ENCODE data around the gene BUD13.
"Not testable (repeated sequence)": the region's sequence is repeated elsewhere in the genome, so short reads cannot be mapped to it uniquely, and the experiment has no call there.

Gene BUD13

DNA sequence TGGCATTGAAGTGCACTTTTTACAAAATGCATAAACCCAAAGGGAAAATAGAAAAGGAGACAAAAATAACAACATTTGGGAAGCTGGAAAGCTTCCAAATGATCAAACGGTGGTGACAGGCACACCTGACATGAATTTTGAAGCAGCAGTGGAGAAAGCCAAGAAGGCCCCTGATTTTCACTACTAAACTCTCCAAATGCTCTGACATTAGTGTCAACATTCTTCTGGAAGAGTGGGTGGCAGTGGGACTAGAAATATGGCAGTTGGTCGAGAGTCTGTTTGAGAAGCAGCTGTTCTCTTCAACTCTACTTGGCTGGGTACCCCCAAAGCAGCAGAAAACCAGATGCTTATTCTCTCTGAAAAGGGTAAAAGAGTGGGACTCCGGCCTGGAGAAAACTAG is 31.2 kb upstream of the BUD13 start:
- no peak overlapping the region for H3K4me3 ChIP-seq (replicated peaks in 1 of 2; ENCODE audit: low read depth in 2 of 2, low read length in 2 of 2)
- TF ChIP-seq CTCF (IDR thresholded peaks at IDR 0.05; ENCODE audit: low read depth, low read length), result no peak
- DNase-seq (ENCODE audit: low read depth in 2 of 2), result no peak

DNA sequence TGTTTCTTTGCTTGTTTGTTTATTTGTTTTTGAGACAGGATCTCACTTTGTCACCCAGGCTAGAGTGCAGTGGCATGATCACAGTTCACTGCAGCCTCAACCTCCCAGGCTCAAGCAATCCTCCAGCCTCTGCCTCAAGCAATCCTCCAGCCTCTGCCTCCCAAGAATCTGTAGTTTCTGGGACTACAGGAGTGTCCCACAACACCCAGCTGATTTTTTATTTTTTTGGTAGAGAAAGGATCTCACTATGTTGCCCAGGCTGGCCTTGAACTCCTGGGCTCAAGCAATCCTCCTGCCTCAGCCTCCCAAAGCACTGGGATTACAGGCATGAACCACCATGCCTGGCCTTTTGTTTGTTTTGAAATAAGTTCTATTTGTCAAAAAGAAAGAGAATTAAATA is 28.9 kb upstream of the BUD13 start:
- not testable (repeated sequence) for DNase-seq (ENCODE audit: low read depth in 2 of 2); H3K4me3 ChIP-seq (replicated peaks in 1 of 2; ENCODE audit: low read depth in 2 of 2, low read length in 2 of 2)

DNA sequence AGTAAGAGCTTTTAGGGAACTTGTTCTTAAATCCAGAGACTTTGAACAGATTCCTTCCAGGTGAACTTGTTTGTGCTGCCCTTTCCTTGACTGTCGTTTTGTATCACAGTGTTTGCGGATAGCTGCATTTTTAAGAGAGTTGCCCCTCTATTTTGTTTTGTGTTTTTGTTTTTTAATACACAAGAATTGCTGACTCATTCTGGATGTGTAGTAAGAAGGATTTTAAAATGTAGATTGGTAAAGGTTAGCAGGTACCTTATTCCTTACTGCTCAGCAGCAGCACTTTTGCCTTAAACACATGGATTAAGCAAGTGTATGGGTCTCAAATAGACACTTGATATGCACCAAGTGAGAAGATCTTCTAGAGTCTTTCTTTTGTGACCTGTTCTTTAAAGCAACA is 27.8 kb upstream of the BUD13 start:
- no peak for DNase-seq (ENCODE audit: low read depth in 2 of 2)
- no peak for TF ChIP-seq CTCF (IDR thresholded peaks at IDR 0.05; ENCODE audit: low read depth, low read length)
- no peak overlapping the region for H3K4me3 ChIP-seq (replicated peaks in 1 of 2; ENCODE audit: low read depth in 2 of 2, low read length in 2 of 2)

DNA sequence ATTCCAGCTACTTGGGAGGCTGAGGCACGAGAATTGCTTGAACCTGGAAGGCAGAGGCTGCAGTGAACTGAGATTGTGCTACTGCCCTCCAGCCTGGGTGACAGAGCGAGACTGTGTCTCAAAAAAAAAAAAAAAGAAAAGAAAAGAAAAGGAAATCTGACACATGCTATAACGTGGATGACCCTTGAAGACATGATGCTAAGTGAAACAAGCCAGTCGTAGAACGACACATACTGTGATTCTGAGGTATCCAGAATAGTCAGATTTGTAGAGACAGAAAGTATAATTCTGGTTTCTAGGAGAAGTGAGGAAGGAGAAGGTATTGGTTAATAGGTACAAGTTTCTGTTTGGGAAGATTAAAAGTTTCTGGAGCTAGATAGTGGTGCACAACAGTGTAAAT is 25.6 kb upstream of the BUD13 start:
- TF ChIP-seq CTCF (IDR thresholded peaks at IDR 0.05; ENCODE audit: low read depth, low read length), result no peak
- no peak for DNase-seq (ENCODE audit: low read depth in 2 of 2)

GRCh38 chr11:116797816-116798215 is 25.0 kb upstream of the BUD13 start:
- no peak overlapping the region for H3K4me3 ChIP-seq (replicated peaks in 1 of 2; ENCODE audit: low read depth in 2 of 2, low read length in 2 of 2)
- TF ChIP-seq CTCF (IDR thresholded peaks at IDR 0.05; ENCODE audit: low read depth, low read length), result no peak
- no peak for DNase-seq (ENCODE audit: low read depth in 2 of 2)

More for the DNA sequence above, 25.6 kb upstream of the BUD13 start:
- no peak overlapping the region for H3K4me3 ChIP-seq (replicated peaks in 1 of 2; ENCODE audit: low read depth in 2 of 2, low read length in 2 of 2)

DNA sequence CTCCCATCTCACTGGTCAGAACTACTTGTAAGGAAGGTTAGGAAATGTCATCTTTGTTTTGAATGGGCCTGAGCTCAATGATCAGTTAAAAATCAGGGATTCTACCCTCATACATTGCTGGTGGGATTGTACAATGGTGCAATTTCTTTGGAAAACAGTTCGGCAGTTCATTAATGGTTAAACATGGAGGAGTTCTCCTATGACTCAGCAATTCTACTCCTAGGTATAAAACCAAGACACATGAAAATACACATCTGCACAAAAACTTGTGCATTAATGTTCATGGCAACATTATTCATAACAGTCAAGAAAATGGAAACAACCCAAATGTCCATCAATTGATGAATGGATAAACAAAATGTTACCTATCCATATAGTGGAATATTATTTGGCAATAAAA is 23.8 kb upstream of the BUD13 start:
- TF ChIP-seq CTCF (IDR thresholded peaks at IDR 0.05; ENCODE audit: low read depth, low read length), result no peak
- H3K4me3 ChIP-seq (replicated peaks in 1 of 2; ENCODE audit: low read depth in 2 of 2, low read length in 2 of 2), result no peak overlapping the region
- DNase-seq (ENCODE audit: low read depth in 2 of 2), result no peak

GRCh38 chr11:116794851-116795250 is 22.1 kb upstream of the BUD13 start:
- no peak for TF ChIP-seq CTCF (IDR thresholded peaks at IDR 0.05; ENCODE audit: low read depth, low read length)

More at GRCh38 chr11:116794851-116795250, 22.1 kb upstream of the BUD13 start:
- no peak overlapping the region for H3K4me3 ChIP-seq (replicated peaks in 1 of 2; ENCODE audit: low read depth in 2 of 2, low read length in 2 of 2)
- DNase-seq (ENCODE audit: low read depth in 2 of 2), result no peak

Data from cardiac fibroblast (primary cell).